Suprapubic skin (tissue), 4 donors: ENCODE data around the gene SHPK. TPM values are rescaled to one million over a fixed set of nuclear protein-coding genes. Genes with fewer than 3 reads are reported as not detected.

ENCODE experiments used
- DNase-seq, 2 donors: peaks; one replicate each; pipeline ENCODE4 v3.0.0-alpha.2; 2019; ENCODE audit warnings: low spot score in 2 of 2
- H3K27ac ChIP-seq: fragments of 200-600 bp; sonication (generic); one replicate; pipeline ENCODE4 v1.5.1; 2019
- H3K27me3 ChIP-seq: fragments of 200-600 bp; sonication (generic); one replicate; pipeline ENCODE4 v1.5.1; 2019
- H3K36me3 ChIP-seq: fragments of 200-600 bp; sonication (generic); one replicate; pipeline ENCODE4 v1.5.1; 2019
- H3K4me1 ChIP-seq: fragments of 200-600 bp; sonication (generic); one replicate; pipeline ENCODE4 v1.5.1; 2019
- H3K4me3 ChIP-seq: fragments of 200-600 bp; sonication (generic); one replicate; pipeline ENCODE4 v1.5.1; 2019; ENCODE audit warnings: mild to moderate bottlenecking
- H3K9me3 ChIP-seq: fragments of 200-600 bp; sonication (generic); one replicate; pipeline ENCODE4 v1.5.1; 2019
- CTCF ChIP-seq, 2 donors: fragments of 200-600 bp in 1 of 2; fragments of 450-650 bp in 1 of 2; sonication (generic) in 1 of 2; IDR thresholded peaks; one replicate each; pipeline ENCODE4 v1.5.1; 2016 to 2019; ENCODE audit warnings: antibody characterized with exemption in 2 of 2, mild to moderate bottlenecking in 1 of 2, moderate library complexity in 1 of 2
- EP300 ChIP-seq: sonication (generic); formaldehyde crosslinking; IDR thresholded peaks from one replicate; pipeline ENCODE4 v1.6.1; 2017; ENCODE audit warnings: antibody characterized with exemption
- POLR2A ChIP-seq, 2 donors: fragments of 450-650 bp; IDR thresholded peaks; one replicate each; pipeline ENCODE4 v1.6.1; 2017; ENCODE audit warnings: antibody characterized with exemption in 2 of 2, mild to moderate bottlenecking in 2 of 2, moderate library complexity in 2 of 2
- POLR2AphosphoS5 ChIP-seq, 3 donors: sonication (generic); formaldehyde crosslinking; IDR thresholded peaks; one replicate each; pipeline ENCODE4 v1.6.1; 2017; ENCODE audit warnings: antibody characterized with exemption in 3 of 3
- WGBS: methylation state at CpG from one replicate; pipeline ENCODE4 v1.1.5; 2018; 5-methylcytosine and 5-hydroxymethylcytosine counted together
- total RNA-seq, 4 donors: library from RNA; depleted of rRNA; stranded (reverse); fragments of >200 nt; gene quantifications; one replicate each; pipeline ENCODE4 v1.1.0, GENCODE V29; 2016

SHPK gene
- total RNA-seq, 4 donors from 2014 or later = 19.0 to 21.9 (median 20.4) TPM

GRCh38 chr17:3609689-3610088 is 26.4 kb downstream of the SHPK start:
- WGBS = 92% methylated on average over 5 of the region's 10 CpGs
- Histone ChIP-seq H3K4me1 (no peaks in the 10 kb centered on the region), H3K36me3 (peaks cover 88% of the 10 kb centered on the region), H3K9me3 (no peaks in the 10 kb centered on the region), H3K4me3 (no peak overlapping the region), H3K27me3 (no peaks in the 10 kb centered on the region), H3K27ac (no peak overlapping the region)
- TF ChIP-seq POLR2AphosphoS5 (IDR thresholded peaks at IDR 0.05) (no peak), POLR2A (IDR thresholded peaks at IDR 0.05) (no peak), CTCF (IDR thresholded peaks at IDR 0.05) (no peak), EP300 (no peak)
- DNase-seq = no peak

- Histone ChIP-seq H3K36me3 (peaks cover 31% of the 10 kb centered on the region), H3K27me3 (no peaks in the 10 kb centered on the region), H3K9me3 (no peaks in the 10 kb centered on the region), H3K27ac (peak overlapping the region; percentile 17), H3K4me1 (peaks cover 10% of the 10 kb centered on the region), H3K4me3 (no peak overlapping the region)
- WGBS = 94% methylated on average over 2 of the region's 4 CpGs
- DNase-seq = no peak
- no peak for TF ChIP-seq CTCF (IDR thresholded peaks at IDR 0.05)
- TF ChIP-seq POLR2A (IDR thresholded peaks at IDR 0.05) = no peak
- no peak for TF ChIP-seq EP300
- no peak for TF ChIP-seq POLR2AphosphoS5 (IDR thresholded peaks at IDR 0.05)
Observed at GRCh38 chr17:3603870-3604259, 32.2 kb downstream of the SHPK start.

GRCh38 chr17:3603119-3603869 is 32.8 kb downstream of the SHPK start:
- H3K27me3 ChIP-seq = no peaks in the 10 kb centered on the region
- TF ChIP-seq CTCF (IDR thresholded peaks at IDR 0.05) (no peak), POLR2AphosphoS5 (IDR thresholded peaks at IDR 0.05) (no peak)
- H3K9me3 ChIP-seq = no peaks in the 10 kb centered on the region
- 73% methylated on average over 15 of the region's 17 CpGs for WGBS
- peaks cover 10% of the 10 kb centered on the region for H3K4me1 ChIP-seq
- DNase-seq = no peak
- H3K4me3 ChIP-seq = no peak overlapping the region
- H3K36me3 ChIP-seq = peaks cover 26% of the 10 kb centered on the region
- no peak overlapping the region for H3K27ac ChIP-seq

- Histone ChIP-seq H3K4me3 (no peak overlapping the region), H3K27ac (no peak overlapping the region), H3K36me3 (peaks cover 18% of the 10 kb centered on the region), H3K9me3 (no peaks in the 10 kb centered on the region), H3K4me1 (peaks cover 10% of the 10 kb centered on the region), H3K27me3 (no peaks in the 10 kb centered on the region)
- TF ChIP-seq CTCF (IDR thresholded peaks at IDR 0.05) (peak in 1 of 2 donors; percentile 7), POLR2AphosphoS5 (IDR thresholded peaks at IDR 0.05) (no peak), EP300 (no peak)
- 91% methylated on average over 16 of the region's 16 CpGs for WGBS
- DNase-seq = no peak
Observed at GRCh38 chr17:3602499-3602898, 33.6 kb downstream of the SHPK start.

GRCh38 chr17:3600529-3601205 is 35.4 kb downstream of the SHPK start:
- H3K4me1 ChIP-seq = peaks cover 10% of the 10 kb centered on the region
- TF ChIP-seq POLR2A (IDR thresholded peaks at IDR 0.05) (no peak), CTCF (IDR thresholded peaks at IDR 0.05) (no peak), EP300 (no peak), POLR2AphosphoS5 (IDR thresholded peaks at IDR 0.05) (no peak)
- H3K27me3 ChIP-seq = no peaks in the 10 kb centered on the region
- H3K4me3 ChIP-seq = no peak overlapping the region
- no peak for DNase-seq
- no peaks in the 10 kb centered on the region for H3K9me3 ChIP-seq
- H3K36me3 ChIP-seq = peaks cover under 1% of the 10 kb centered on the region
- 87% methylated on average over 15 of the region's 15 CpGs for WGBS
- H3K27ac ChIP-seq = no peak overlapping the region
